ENCODE data around the gene B4GALNT2. TPM values are rescaled to one million over a fixed set of nuclear protein-coding genes. Genes with fewer than 3 reads are reported as not detected.

The B4GALNT2 gene
- total and polyA plus RNA-seq, 2 donors (not counting 3 experiments of a cell fraction or from before 2014, with no cell fraction given): 0.11 TPM; not detected in 1

DNA sequence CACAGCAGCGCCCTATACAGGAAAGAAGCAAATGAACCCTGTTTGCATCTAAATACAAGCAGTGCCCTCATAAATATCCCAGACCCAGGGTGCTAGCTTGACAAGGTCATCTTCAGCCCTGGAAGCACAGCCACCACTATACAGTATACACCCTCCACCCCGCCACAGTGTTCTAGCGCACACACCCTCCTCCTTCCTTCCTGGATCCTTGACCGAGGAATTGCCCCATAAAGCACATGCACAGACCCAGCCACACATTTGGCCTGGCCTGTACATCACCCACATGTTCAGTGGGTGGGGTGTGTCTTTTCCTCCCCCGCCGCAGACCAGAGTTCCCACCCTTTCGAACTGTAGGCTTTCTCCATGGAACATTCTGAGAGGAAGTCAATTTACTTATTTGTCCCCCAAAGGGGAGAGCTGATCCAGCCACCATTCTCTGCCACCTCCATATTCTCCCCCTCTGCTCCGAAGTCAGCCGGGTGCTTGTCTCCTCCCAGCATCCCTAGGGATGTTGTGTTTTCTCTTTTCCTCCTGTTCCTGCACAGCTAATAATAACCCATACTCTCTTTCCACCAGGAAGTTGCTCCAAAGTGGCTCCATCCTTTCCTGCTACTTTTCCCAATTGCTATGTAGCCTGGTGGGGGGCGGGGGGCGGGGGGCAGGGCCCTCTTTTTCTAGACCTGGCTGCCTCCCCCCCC lies 84.5 kb downstream of the B4GALNT2 start:
- TF ChIP-seq, protein P1, sequence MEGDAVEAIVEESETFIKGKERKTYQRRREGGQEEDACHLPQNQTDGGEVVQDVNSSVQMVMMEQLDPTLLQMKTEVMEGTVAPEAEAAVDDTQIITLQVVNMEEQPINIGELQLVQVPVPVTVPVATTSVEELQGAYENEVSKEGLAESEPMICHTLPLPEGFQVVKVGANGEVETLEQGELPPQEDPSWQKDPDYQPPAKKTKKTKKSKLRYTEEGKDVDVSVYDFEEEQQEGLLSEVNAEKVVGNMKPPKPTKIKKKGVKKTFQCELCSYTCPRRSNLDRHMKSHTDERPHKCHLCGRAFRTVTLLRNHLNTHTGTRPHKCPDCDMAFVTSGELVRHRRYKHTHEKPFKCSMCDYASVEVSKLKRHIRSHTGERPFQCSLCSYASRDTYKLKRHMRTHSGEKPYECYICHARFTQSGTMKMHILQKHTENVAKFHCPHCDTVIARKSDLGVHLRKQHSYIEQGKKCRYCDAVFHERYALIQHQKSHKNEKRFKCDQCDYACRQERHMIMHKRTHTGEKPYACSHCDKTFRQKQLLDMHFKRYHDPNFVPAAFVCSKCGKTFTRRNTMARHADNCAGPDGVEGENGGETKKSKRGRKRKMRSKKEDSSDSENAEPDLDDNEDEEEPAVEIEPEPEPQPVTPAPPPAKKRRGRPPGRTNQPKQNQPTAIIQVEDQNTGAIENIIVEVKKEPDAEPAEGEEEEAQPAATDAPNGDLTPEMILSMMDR (IDR thresholded peaks at IDR 0.05; ENCODE audit: extremely low read depth in 1 of 2, insufficient read depth in 1 of 2, low read depth in 1 of 2, low read length in 2 of 2): no peak
- TF ChIP-seq, protein P2, sequence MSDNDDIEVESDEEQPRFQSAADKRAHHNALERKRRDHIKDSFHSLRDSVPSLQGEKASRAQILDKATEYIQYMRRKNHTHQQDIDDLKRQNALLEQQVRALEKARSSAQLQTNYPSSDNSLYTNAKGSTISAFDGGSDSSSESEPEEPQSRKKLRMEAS (IDR thresholded peaks at IDR 0.05; ENCODE audit: insufficient read depth, insufficient read length): no peak
- no peak for TF ChIP-seq JUN (IDR thresholded peaks at IDR 0.05; ENCODE audit: borderline replicate concordance, insufficient read depth, insufficient read length, low read depth)
- TF ChIP-seq POLR2A (IDR thresholded peaks at IDR 0.05; ENCODE audit: low read depth, low read length): no peak
- TF ChIP-seq POLR2AphosphoS5 (IDR thresholded peaks at IDR 0.05; ENCODE audit: insufficient read depth, low read depth, low read length): no peak
- TF ChIP-seq MYC (IDR thresholded peaks at IDR 0.05; ENCODE audit: low read depth, low read length): no peak
- no peak for TF ChIP-seq GATA2 (IDR thresholded peaks at IDR 0.05; ENCODE audit: insufficient read depth, insufficient read length, low read depth, low read length)
- no peak for TF ChIP-seq FOS (IDR thresholded peaks at IDR 0.05; ENCODE audit: borderline replicate concordance, insufficient read depth, low read length)
- no peak for TF ChIP-seq EZH2 (IDR thresholded peaks at IDR 0.05; ENCODE audit: borderline replicate concordance, low read depth, low read length, severe bottlenecking)
- dilution Hi-C loops (cut with MboI; ENCODE audit: extremely low pct_ligation_motif_present, low sequenced_read_pairs): no loop called here
- CTCF ChIA-PET: interaction anchor here (0.7 to 3.5 kb wide), 5 partner anchors 10 to 74 kb away, joined by 3 to 24 read pairs (median 4); partner anchors contain the start of gene PHOSPHO1

More for the DNA sequence above, 84.5 kb downstream of the B4GALNT2 start:
- intact Hi-C loops (cut with micrococcal nuclease): no loop called here
- Histone ChIP-seq H3K27me3 (ENCODE audit: control insufficient read depth in 2 of 2, insufficient read depth in 2 of 2, low read length in 2 of 2) (no peaks in the 10 kb centered on the region), H2AFZ (ENCODE audit: low read depth, low read length) (no peak overlapping the region), H3K9me3 (replicated peaks; ENCODE audit: control insufficient read depth, insufficient read depth, low read length) (no peaks in the 10 kb centered on the region), H3K79me2 (ENCODE audit: control insufficient read depth, insufficient read depth, low read length) (peaks cover 33% of the 10 kb centered on the region), H3K4me1 (ENCODE audit: control insufficient read depth, extremely low read depth, insufficient read depth, low read length) (peaks cover 40% of the 10 kb centered on the region), H3K36me3 (ENCODE audit: control insufficient read depth in 2 of 2, extremely low read depth in 1 of 2, insufficient read depth in 2 of 2, low read length in 2 of 2) (peaks cover 2 to 20% of the 10 kb centered on the region in 2 experiments), H3K9me1 (replicated peaks; ENCODE audit: control insufficient read depth, extremely low read depth, insufficient read depth, low read length) (no peaks in the 10 kb centered on the region), H3K4me2 (ENCODE audit: insufficient read depth, low read length) (no peak overlapping the region), H3K27ac (ENCODE audit: insufficient read depth, low read depth, low read length) (no peak overlapping the region), H4K20me1 (replicated peaks; ENCODE audit: control insufficient read depth, extremely low read depth, insufficient read depth, low read length) (no peaks in the 10 kb centered on the region), H3K4me3 (replicated peaks in 1 of 3; ENCODE audit: insufficient read depth in 1 of 3, low read depth in 1 of 3, low read length in 3 of 3) (no peak overlapping the region), H3K9ac (replicated peaks; ENCODE audit: extremely low read depth, insufficient read depth, low read length) (no peak overlapping the region)
- no TSS peak for BruUV-seq (replicated peaks)
- DNase-seq (ENCODE audit: low read depth, low spot score) (no peak), FAIRE-seq (peak; percentile 54)
- POLR2A ChIA-PET: no interaction called here

All from endothelial cell of umbilical vein (primary cell).